NT2/D1 (cell line): ENCODE data around the gene CIAO3.

Experiments used
- DNase-seq: peaks from one replicate; pipeline ENCODE4 v3.0.0-alpha.2; 2011; ENCODE audit warnings: low read depth, low spot score
- H3K27me3 ChIP-seq: 2 replicates; pipeline ENCODE4 v1.6.0; 2011; ENCODE audit warnings: mild to moderate bottlenecking; ENCODE audit not compliant: insufficient read length, insufficient read depth
- H3K36me3 ChIP-seq: 2 replicates; pipeline ENCODE4 v1.6.1; 2011; ENCODE audit warnings: mild to moderate bottlenecking, low read length, mixed read lengths; ENCODE audit not compliant: insufficient read depth, insufficient read length
- H3K4me1 ChIP-seq: 2 replicates; pipeline ENCODE4 v1.5.1; 2011; ENCODE audit not compliant: insufficient read depth, insufficient read length
- H3K4me3 ChIP-seq: 2 replicates; pipeline ENCODE4 v1.5.1; 2011; ENCODE audit warnings: low read depth; ENCODE audit not compliant: insufficient read length
- H3K9ac ChIP-seq: 2 replicates; pipeline ENCODE4 v1.6.0; 2011; ENCODE audit warnings: low read depth; ENCODE audit not compliant: insufficient read length
- H3K9me3 ChIP-seq: 2 replicates; pipeline ENCODE4 v1.5.1; 2011; ENCODE audit warnings: mild to moderate bottlenecking, low read length; ENCODE audit not compliant: insufficient read depth
- SUZ12 ChIP-seq: IDR thresholded peaks from 2 replicates; pipeline ENCODE4 v1.6.1; 2011; ENCODE audit not compliant: insufficient read length, insufficient read depth; ENCODE audit errors: extremely low read depth
- YY1 ChIP-seq: IDR thresholded peaks from 2 replicates; pipeline ENCODE4 v1.6.1; 2011; ENCODE audit not compliant: insufficient read length, insufficient read depth
- ZNF274 ChIP-seq: IDR thresholded peaks from 2 replicates; pipeline ENCODE4 v1.6.1; 2011; ENCODE audit warnings: mild to moderate bottlenecking, low read depth, low read length

CIAO3 gene

DNA sequence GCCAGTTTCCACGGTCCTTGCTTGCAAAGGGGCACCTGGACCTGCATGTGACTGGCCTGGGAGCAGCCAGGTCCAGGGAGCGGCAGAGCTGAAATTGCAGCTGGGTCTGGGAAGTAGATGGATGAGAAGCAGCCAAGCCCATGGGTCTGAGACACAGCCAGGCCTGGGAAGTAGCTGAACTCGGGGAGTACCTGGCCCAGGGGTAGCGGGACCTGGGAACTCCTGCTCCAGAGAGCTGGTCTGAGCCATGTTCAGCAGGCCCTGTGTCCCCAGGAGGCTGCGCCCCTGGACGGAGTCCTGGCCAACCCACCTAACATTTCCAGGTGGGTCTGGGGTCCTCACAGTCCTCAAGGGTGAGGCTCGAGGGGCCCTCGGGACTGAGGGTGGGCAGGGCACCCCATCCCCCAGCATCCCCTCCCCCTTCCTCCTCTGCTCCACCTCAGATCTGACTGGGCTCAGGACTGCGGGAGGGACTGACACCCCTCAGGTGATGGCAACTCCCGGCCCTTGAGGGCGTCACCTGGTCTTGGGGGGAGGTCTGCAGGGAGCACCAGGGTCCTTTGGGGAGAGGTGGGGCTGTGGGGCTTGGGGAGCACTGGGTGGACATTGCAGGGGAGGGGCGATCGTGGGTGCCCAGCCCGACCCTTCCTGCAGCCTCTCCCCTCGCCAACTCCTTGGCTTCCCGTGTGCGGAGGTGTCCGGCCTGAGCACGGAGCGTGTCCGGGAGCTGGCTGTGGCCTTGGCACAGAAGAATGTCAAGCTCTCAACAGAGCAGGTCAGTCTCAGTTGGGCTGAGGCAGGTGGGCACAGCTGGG is 22.8 kb upstream of the CIAO3 start:
- H3K4me3 ChIP-seq = no peak overlapping the region
- no peak overlapping the region for H3K9ac ChIP-seq
- no peak for DNase-seq
- no peaks in the 10 kb centered on the region for H3K9me3 ChIP-seq
- no peaks in the 10 kb centered on the region for H3K27me3 ChIP-seq
- no peaks in the 10 kb centered on the region for H3K36me3 ChIP-seq
- H3K4me1 ChIP-seq = peaks cover 32% of the 10 kb centered on the region
- TF ChIP-seq YY1 (no peak), SUZ12 (no peak), ZNF274 (no peak)

DNA sequence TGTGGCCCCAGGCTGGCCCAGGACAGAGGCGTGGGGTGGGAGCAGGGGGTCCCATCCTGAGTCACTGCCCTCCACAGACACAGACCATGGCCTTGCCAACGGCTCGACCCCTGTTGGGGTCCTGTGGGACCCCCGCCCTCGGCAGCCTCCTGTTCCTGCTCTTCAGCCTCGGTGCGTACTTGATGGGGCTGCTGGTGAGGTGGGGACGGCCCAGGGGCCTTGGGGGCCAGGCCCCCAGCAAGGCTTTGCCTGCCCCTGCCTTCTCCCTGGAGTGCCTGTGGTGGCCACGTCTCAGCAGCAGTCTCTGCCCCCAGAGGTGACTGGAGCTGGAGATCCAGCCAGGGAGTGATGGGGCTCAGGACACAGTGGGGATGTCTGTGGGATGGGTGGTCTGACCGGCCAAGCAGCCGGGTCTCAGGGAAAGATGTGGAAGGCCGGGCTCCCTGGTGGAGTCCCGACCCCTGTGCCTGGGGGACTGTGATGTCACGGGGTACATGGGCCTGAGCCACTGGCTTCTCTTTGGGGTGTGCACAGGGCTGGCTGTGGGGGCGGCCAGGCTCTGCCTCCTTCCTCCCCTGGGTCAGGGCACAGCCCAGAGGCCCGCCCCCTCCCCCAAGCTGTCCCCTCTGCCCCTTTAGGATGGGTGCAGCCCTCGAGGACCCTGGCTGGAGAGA is 21.9 kb upstream of the CIAO3 start:
- Histone ChIP-seq H3K9me3 (no peaks in the 10 kb centered on the region), H3K4me3 (no peak overlapping the region), H3K27me3 (no peaks in the 10 kb centered on the region), H3K9ac (no peak overlapping the region), H3K36me3 (no peaks in the 10 kb centered on the region), H3K4me1 (peaks cover 27% of the 10 kb centered on the region)
- TF ChIP-seq YY1 (no peak), ZNF274 (no peak), SUZ12 (no peak)
- no peak for DNase-seq

DNA sequence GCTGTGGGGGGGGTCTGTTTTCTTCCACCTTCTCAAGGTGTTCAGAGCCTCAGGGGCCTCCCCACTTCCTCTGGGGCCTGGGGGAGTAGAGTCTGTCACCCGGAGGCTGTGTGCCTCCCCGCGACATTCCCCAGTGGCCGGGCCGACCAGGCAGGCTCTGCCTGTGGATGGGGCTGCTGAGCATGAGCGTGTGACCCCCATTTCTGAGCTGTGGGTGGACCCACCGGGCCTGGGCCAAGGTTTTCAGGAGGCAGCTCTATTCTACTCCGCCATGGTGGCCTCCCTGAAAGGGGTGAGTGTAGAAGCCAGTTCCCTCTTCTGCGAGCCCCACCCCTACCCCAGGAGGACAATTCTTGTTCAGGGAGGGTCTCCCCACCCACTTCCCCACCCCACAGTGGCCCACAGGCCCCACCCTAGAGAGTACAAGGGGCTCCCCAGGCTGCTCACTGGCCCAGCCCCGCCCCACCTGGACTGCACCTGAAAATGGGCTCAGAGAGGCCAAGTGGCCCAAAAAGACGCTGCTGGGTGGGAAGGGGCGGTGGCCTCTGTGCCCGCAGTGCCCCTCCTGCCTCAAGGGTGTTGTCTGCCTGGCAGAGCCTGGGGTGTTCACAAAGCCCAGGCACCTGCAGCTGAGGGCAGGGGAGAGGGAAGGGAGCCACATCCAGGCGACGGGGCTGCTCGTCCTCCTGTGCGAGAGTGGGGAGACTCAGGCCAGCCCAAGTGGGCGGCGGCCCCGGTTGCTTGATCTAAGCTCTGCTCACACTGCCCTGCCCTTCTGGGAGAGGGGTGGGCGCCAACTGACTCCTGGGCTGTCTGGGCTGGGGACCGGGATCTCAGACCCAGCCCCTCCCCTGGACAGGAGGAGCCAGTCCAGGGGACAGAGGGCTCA is 21.1 kb upstream of the CIAO3 start:
- H3K4me3 ChIP-seq = no peak overlapping the region
- TF ChIP-seq SUZ12 (no peak), ZNF274 (no peak), YY1 (no peak)
- no peaks in the 10 kb centered on the region for H3K9me3 ChIP-seq
- no peaks in the 10 kb centered on the region for H3K36me3 ChIP-seq
- peaks cover 25% of the 10 kb centered on the region for H3K4me1 ChIP-seq
- no peaks in the 10 kb centered on the region for H3K27me3 ChIP-seq
- no peak for DNase-seq
- H3K9ac ChIP-seq = no peak overlapping the region

DNA sequence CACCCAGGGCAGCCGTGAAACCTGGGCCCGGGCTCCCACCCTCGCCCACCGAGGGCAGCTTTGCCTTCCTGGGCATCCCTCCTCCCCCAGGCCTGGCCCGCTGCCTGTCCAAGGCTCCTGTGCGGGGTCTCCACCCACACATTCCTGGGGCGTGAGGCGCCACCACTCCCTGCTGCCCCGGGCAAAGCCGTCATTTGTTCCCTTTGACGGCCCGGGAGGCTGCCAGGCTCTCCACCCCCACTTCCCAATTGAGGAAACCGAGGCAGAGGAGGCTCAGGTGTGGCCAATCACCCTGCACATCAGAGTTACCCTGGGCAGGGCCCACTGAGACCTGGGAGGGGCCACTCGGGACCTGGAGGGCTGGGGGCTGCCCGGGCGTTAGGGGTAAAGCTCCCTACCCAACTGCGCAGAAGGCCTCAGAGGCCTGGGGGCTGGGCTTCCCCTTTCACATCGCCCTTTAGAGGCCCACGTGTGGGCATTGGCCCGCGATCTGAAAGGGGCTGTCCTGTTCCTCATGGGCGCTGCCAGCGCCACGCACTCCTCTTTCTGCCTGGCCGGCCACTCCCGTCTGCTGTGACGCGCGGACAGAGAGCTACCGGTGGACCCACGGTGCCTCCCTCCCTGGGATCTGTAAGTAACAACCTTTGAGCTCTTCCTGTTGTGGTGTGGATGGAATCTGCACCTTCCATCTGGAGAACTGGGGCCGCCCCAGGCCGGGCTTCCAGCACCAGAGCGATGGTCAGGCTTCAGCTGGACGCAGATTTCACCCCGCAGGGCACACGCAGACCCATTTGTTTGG is 19.9 kb upstream of the CIAO3 start, which contains the start of gene MSLN:
MSLN (plus strand) TSS at position 190 of the 799 bp plus-strand sequence. CDS start 1,947 bp downstream, outside the sequence.
- H3K9me3 ChIP-seq = no peaks in the 10 kb centered on the region
- no peak within 1 kb of the TSS for H3K4me3 ChIP-seq
- TF ChIP-seq YY1 = no peak
- TF ChIP-seq ZNF274 = no peak
- no peak for TF ChIP-seq SUZ12
- no peaks in the 10 kb centered on the region for H3K27me3 ChIP-seq
- H3K4me1 ChIP-seq = peaks cover 23% of the 10 kb centered on the region
- H3K36me3 ChIP-seq = no peaks in the 10 kb centered on the region
- peak within 1 kb of the TSS; percentile 45 for H3K9ac ChIP-seq
- DNase-seq = no peak

DNA sequence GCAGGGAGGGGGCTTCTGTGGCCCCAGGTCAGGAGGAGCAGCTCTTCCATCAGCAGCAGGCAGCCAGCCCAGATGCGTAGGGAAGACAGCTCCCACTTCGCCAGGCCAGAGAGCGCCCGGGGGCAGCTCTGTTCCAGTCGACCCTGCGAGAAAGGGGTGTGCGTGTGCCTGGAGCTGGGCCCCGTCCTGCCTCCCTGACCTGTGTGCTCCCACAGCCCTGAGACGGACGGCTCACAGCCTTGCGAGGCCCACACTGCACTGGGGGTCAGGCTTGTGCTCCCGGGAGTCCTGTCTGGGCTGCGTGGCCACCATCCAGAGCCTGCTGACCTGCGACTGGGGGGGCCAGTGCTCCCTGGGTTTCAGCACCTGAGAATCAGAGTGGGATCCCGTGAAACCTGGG is 19.3 kb upstream of the CIAO3 start:
- no peaks in the 10 kb centered on the region for H3K9me3 ChIP-seq
- DNase-seq = no peak
- no peak overlapping the region for H3K4me3 ChIP-seq
- TF ChIP-seq ZNF274 (no peak), SUZ12 (no peak), YY1 (no peak)
- H3K36me3 ChIP-seq = no peaks in the 10 kb centered on the region
- H3K9ac ChIP-seq = peak overlapping the region; percentile 45
- H3K27me3 ChIP-seq = no peaks in the 10 kb centered on the region
- peaks cover 23% of the 10 kb centered on the region for H3K4me1 ChIP-seq

DNA sequence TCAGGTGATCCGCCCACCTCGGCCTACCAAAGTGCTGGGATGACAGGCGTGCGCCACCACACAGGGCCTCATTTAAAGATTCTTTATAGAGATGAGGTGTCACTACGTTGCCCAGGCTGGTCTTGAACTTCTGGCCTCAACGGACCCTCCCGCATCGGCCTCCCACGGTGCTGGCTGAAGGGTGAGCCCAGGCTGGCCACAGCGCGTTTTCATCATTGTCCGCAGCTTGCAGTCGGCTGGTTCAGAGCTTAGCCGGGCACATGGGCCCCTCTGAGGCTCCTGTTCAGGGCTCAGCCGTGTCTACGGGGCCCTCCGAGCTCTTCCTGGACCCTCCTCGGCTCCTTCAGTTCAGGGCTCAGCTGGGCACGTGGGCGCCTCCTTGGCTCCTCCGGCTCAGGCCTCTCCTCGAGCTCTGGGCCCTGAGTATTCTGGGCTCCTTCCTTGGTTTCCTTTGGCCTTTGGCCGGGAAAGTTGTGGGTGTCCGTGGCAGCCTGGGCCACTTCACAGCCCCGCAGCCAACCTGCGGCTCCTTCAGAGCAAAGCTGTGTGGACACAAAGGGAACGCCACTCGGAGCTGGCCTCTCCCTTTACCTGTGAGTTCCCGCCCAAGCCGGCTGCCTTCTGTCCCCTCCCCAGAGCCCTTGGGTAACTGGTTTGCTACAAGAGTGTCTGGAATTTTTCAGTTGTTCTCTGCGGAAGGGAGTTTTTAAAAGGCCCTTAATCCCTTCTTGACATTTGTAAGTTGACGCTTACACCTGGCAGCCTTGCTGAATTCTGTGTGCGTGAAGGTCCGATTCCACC is 18.5 kb upstream of the CIAO3 start:
- Histone ChIP-seq H3K4me3 (no peak overlapping the region), H3K36me3 (no peaks in the 10 kb centered on the region), H3K4me1 (peaks cover 23% of the 10 kb centered on the region), H3K9me3 (no peaks in the 10 kb centered on the region), H3K9ac (no peak overlapping the region), H3K27me3 (no peaks in the 10 kb centered on the region)
- TF ChIP-seq SUZ12 (no peak), YY1 (no peak), ZNF274 (no peak)
- no peak for DNase-seq
